Kidney epithelial cell (primary cell): ENCODE measurements around the gene TBL1XR1. TPM values are rescaled to one million over a fixed set of nuclear protein-coding genes. Genes with fewer than 3 reads are reported as not detected.

Experiments
- DNase-seq: peaks from one replicate; pipeline ENCODE4 v3.0.0-alpha.2; 2010; ENCODE audit warnings: low read depth
- H3K27me3 ChIP-seq: 2 replicates; pipeline ENCODE4 v1.6.0; 2011; ENCODE audit warnings: low read length; ENCODE audit not compliant: control insufficient read depth, insufficient read depth
- H3K36me3 ChIP-seq: 2 replicates; pipeline ENCODE4 v1.5.1; 2011; ENCODE audit warnings: low read length; ENCODE audit not compliant: control insufficient read depth, insufficient read depth
- H3K4me3 ChIP-seq: 2 replicates; pipeline ENCODE4 v1.5.1; 2011; ENCODE audit warnings: low read depth, mild to moderate bottlenecking, control low read depth, low read length
- total RNA-seq: library from RNA; depleted of rRNA; stranded (reverse); fragments of >200 nt; gene quantifications from 2 replicates; pipeline ENCODE4 v1.2.3, GENCODE V29; 2015
- TF ChIP-seq, protein P1 (sequence below): IDR thresholded peaks from 2 replicates; pipeline ENCODE4 v1.5.1; 2011; ENCODE audit warnings: mild to moderate bottlenecking, moderate library complexity, low read length, control low read depth, inconsistent platforms; ENCODE audit not compliant: insufficient read depth, poor library complexity, severe bottlenecking

The TBL1XR1 gene
- total RNA-seq, 1 donor from 2014 or later, result 81.4 TPM

GRCh38 chr3:176974279-176974678 lies 223.0 kb downstream of the TBL1XR1 start:
- H3K4me3 ChIP-seq, result no peak overlapping the region
- H3K36me3 ChIP-seq, result no peaks in the 10 kb centered on the region
- no peak for DNase-seq
- TF ChIP-seq, protein P1, sequence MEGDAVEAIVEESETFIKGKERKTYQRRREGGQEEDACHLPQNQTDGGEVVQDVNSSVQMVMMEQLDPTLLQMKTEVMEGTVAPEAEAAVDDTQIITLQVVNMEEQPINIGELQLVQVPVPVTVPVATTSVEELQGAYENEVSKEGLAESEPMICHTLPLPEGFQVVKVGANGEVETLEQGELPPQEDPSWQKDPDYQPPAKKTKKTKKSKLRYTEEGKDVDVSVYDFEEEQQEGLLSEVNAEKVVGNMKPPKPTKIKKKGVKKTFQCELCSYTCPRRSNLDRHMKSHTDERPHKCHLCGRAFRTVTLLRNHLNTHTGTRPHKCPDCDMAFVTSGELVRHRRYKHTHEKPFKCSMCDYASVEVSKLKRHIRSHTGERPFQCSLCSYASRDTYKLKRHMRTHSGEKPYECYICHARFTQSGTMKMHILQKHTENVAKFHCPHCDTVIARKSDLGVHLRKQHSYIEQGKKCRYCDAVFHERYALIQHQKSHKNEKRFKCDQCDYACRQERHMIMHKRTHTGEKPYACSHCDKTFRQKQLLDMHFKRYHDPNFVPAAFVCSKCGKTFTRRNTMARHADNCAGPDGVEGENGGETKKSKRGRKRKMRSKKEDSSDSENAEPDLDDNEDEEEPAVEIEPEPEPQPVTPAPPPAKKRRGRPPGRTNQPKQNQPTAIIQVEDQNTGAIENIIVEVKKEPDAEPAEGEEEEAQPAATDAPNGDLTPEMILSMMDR, result no peak
- H3K27me3 ChIP-seq, result no peaks in the 10 kb centered on the region

DNA sequence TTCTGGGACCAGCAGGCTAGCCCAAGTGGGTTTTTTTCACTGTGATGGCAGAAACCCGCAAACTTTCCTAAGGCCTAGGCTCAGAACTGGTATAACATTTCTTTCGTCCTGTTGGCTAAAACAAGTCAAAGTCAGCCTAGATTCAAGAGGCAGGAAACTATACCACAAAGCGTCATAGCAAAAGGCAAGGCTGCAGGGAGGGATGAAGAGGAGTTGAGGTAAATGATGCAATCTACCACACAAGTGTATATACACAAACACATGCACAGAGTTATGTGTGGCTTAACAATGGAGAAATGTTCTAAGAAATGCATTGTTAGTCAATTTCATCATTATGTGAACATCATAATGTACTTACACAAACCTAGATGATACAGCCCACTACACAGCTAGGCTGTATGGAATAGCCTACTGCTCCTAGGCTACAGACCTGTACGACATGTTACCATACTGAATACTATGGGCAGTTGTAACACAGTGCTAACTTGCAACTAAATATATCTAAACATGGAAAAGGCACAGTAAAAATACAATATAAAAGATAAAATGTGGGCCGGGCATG lies 225.6 kb downstream of the TBL1XR1 start:
- no peaks in the 10 kb centered on the region for H3K36me3 ChIP-seq
- DNase-seq, result no peak
- TF ChIP-seq, protein P1, result no peak
- H3K27me3 ChIP-seq, result no peaks in the 10 kb centered on the region
- H3K4me3 ChIP-seq, result no peak overlapping the region

DNA sequence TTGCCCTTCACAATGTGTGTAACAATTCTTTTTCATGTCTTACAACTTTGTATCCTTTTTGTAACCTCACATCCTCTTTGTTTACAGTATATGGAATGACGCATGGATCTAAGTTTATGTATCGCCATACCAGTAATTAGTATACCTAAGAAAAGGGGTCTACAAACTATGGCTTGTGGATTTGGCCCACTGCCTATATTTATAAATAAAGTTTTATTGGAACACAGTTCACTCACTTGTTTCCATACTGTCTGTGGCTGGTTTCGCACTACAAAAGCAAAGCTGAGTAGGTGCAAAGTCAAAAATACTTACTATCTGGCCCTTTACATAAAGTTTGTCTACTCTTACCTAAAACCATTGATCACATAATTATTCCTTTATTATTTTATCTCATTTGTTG lies 226.5 kb downstream of the TBL1XR1 start:
- no peaks in the 10 kb centered on the region for H3K27me3 ChIP-seq
- TF ChIP-seq, protein P1, result no peak
- DNase-seq, result no peak
- no peaks in the 10 kb centered on the region for H3K36me3 ChIP-seq
- no peak overlapping the region for H3K4me3 ChIP-seq

DNA sequence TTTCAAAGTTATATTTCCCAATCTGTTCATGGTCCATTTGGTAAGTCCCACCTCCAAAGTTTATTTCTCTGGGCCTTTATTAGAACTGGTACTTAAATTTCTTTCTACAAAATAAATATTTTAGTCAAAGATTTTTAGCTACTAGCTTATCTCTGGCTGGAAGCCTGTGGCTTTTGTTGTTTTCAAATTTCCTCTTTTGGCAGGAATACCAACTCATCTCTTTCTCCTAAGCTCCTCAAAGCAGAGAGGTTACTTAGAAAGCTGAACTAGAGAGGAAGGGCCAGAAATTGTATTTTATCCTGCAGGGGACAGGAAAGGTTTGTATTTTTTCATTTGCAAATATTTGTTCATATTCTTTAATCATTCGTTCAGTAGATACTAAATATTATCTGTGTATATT lies 227.8 kb downstream of the TBL1XR1 start:
- Histone ChIP-seq H3K4me3 (no peak overlapping the region), H3K27me3 (no peaks in the 10 kb centered on the region), H3K36me3 (no peaks in the 10 kb centered on the region)
- TF ChIP-seq, protein P1, result no peak
- DNase-seq, result no peak
